NCI-H2171 (cell line): ENCODE measurements around the gene CHRD.
"Not testable (repeated sequence)": the region's sequence is repeated elsewhere in the genome, so short reads cannot be mapped to it uniquely, and the experiment has no call there.

Experiments used
- DNase-seq: peaks from one replicate; lab custom pipeline; 2025; lab: John Stamatoyannopoulos, UW

The CHRD gene

DNA sequence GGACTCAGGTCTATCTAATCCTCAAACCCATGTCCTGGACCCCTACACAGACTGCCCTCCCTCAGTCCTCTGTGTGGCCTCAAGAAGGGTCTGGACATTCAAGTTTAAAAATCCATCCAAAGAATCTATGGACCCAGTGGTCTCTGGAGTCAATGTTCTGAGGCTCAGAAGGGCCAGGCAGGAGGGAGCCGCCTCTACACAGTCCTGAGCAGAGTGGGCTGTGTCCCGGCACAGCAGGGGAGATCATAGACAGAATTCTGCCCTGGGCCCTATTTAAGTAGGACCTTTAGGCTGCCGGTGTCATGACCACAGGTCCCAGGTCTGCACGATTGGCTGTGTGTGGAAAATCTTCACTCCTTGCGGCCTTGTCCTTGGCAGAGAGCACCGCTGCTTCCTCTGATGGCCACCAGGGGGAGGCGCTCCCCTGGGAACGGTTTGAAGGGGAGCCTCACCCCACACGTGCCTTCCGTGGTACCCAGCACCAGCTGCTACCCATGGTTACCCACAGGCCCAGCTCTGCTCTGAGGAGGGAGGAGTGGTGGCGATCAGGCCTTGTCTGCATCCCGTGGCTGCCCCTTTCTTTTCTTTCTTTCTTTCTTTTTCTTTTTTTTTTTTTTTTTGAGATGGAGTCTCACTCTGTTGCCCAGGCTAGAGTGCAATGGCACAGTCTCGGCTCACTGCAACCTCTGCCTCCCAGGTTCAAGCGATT is 37.9 kb downstream of the CHRD start:
- DNase-seq = peak; percentile 19

GRCh38 chr3:184419171-184419570 is 39.3 kb downstream of the CHRD start:
- DNase-seq = no peak

- DNase-seq = no peak
These were observed 43.7 kb downstream of the CHRD start for GRCh38 chr3:184423561-184423960.

DNA sequence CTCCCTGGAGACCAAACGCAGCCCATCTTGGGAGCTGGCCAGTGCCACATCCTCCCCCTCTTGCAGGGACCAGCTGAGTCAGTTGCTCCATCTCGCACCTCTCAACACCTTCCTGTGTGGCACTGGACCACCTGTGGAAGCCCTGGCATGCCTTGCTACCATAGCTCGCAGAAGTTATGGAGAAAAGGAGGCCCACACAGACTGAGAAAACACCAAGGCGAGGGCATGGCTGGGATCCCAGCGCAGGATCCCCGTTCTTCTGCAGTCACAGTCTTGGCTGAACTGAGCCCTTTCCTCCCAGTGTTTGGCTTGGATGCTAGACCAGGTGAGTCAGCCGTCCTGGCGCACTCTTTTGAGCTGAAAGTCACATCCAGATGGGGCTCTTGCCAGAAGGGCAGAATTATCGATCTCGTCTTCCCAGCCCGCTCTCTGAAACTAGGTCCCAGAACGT is 46.9 kb downstream of the CHRD start:
- no peak for DNase-seq

GRCh38 chr3:184428561-184429175 is 48.8 kb downstream of the CHRD start:
- DNase-seq = no peak

DNA sequence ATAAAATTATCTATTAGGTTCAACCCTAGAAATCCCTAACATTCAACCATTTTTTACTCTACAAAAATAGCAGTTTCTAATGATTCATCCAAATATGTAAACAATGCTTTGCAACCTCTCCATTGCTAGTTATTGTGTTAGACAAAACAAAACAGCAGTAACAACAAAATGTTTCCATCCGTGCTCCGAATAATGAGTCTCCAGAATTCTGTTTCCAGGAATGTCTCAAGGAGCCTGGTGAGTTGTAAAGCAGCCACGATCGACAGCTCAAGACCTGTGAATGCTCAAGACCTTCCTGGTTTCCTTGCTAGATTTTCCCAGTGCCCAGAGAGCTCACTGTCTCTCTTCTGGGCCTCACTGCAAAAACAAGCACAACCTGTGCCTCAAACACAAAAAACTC is 49.9 kb downstream of the CHRD start:
- DNase-seq = no peak

DNA sequence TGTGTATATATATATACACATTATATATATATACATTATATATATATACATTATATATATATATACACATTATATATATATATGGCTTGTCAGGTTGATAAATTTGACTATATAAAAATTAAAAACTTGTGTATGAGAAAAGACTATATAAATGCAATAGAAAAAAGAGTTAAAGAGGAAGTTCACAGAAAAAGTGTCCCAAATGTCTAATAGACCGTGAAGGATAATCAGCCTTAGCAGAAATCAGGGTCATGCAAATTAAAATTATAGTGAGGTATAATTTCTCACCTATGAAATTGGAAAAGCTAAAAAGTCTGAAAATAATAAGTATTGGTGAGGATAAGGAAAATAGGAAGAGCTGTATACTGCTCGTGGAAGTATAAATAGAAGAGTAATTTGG is 51.1 kb downstream of the CHRD start:
- DNase-seq = no peak

GRCh38 chr3:184433178-184433577 is 53.3 kb downstream of the CHRD start:
- DNase-seq = not testable (repeated sequence)

DNA sequence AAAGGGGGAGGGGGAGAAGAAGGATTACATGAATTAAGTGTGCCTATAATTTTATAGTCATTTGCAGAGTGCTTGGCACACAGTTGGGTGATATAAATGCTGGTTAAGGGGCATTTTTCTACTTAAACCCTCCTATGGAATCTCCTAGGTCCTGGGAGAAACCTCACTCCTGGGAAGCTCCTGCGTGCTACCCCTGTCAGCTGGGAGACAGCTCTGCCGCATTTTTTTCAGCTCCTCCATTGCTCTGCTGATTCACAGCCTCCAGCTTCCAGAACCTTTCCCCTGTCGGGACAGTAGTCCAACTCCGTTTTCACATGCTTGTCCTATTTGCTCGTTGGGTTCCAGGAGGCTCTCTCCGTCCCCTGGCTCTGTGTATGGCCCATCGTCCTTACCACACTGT is 59.2 kb downstream of the CHRD start:
- no peak for DNase-seq
